HepG2 (cell line): ENCODE results near the gene RDH13. TPM values are rescaled to one million over a fixed set of nuclear protein-coding genes. Genes with fewer than 3 reads are reported as not detected.

ENCODE experiments used
- ATAC-seq: fragments of 200-7000 bp; cut with Tn5 transposase; 3 replicates; pipeline ENCODE4 v1.9.1; 2020; ENCODE audit warnings: mild to moderate bottlenecking, moderate library complexity
- BruUV-seq: library from RNA; stranded (reverse); fragments of 400-500 nt; replicated peaks from 2 replicates; lab custom pipeline; 2021; lab: Mats Ljungman, UMichigan
- CTCF ChIA-PET: fragments of 300-600 bp; formaldehyde crosslinking; extraction: SDS; loops from one replicate; lab custom pipeline; 2021; ENCODE audit warnings: low total read pairs, inconsistent platforms, low intra/inter-chr PET ratio; lab: Yijun Ruan, JAX
- POLR2A ChIA-PET: fragments of 350-600 bp; sonication (Branson Sonifier 250); formaldehyde crosslinking; loops from one replicate; lab custom pipeline; 2020; ENCODE audit warnings: antibody characterized with exemption, inconsistent platforms; lab: Yijun Ruan, JAX
- DNase-seq: peaks from one replicate; pipeline ENCODE4 v3.0.0-alpha.2; 2015; ENCODE audit warnings: low spot score
- FAIRE-seq: peaks from 3 replicates; lab custom pipeline; 2011; peaks lifted over from hg19 to GRCh38; lab: Jason Lieb, UNC
- H2AFZ ChIP-seq: one replicate; pipeline ENCODE4 v1.6.1; 2011; ENCODE audit warnings: low read length, inconsistent platforms
- H3K27ac ChIP-seq: fragments of 300-600 bp; 3 replicates; pipeline ENCODE4 v1.8.0; 2011; ENCODE audit warnings: mixed run types, mild to moderate bottlenecking, mixed read lengths, low read length, inconsistent platforms; ENCODE audit not compliant: insufficient read depth; ENCODE audit errors: extremely low read length
- H3K27me3 ChIP-seq, 2 experiments: fragments of 200-600 bp in 1 of 2; 2 replicates in 1 of 2; 3 replicates in 1 of 2; pipeline versions ENCODE4 v1.6.0 to v1.8.0; 2011; ENCODE audit warnings: low read length in 2 of 2, mild to moderate bottlenecking in 2 of 2, moderate library complexity in 2 of 2, inconsistent platforms in 1 of 2; ENCODE audit not compliant: insufficient read depth in 2 of 2, control insufficient read depth in 1 of 2
- H3K36me3 ChIP-seq, 2 experiments: fragments of 200-600 bp in 1 of 2; replicated peaks in 1 of 2; 2 replicates in 1 of 2; 3 replicates in 1 of 2; pipeline versions ENCODE4 v1.5.1 to v1.8.0; 2011; ENCODE audit warnings: low read length in 2 of 2, inconsistent platforms in 1 of 2; ENCODE audit not compliant: insufficient read depth in 2 of 2, control insufficient read depth in 1 of 2
- H3K4me1 ChIP-seq: 2 replicates; pipeline ENCODE4 v1.5.1; 2012; ENCODE audit warnings: low read length, inconsistent platforms; ENCODE audit not compliant: insufficient read depth
- H3K4me2 ChIP-seq: 2 replicates; pipeline ENCODE4 v1.6.0; 2011; ENCODE audit warnings: low read depth, low read length, inconsistent platforms
- H3K4me3 ChIP-seq, 3 experiments: fragments of 200-600 bp in 1 of 3; sonication (generic), shearing (Covaris generic) in 1 of 3; replicated peaks in 1 of 3; 2 replicates each; pipeline ENCODE4 v1.5.1; 2011 to 2016; ENCODE audit warnings: low read length in 3 of 3, inconsistent platforms in 2 of 3, low read depth in 2 of 3, mild to moderate bottlenecking in 2 of 3, control low read depth in 1 of 3, mixed read lengths in 1 of 3; ENCODE audit not compliant: insufficient read depth in 1 of 3
- H3K79me2 ChIP-seq: one replicate; pipeline ENCODE4 v1.6.1; 2011; ENCODE audit warnings: low read length, inconsistent platforms; ENCODE audit not compliant: insufficient read depth
- H3K9ac ChIP-seq: 2 replicates; pipeline ENCODE4 v1.6.0; 2011; ENCODE audit warnings: mild to moderate bottlenecking, low read depth, low read length, inconsistent platforms; ENCODE audit not compliant: insufficient read depth
- H3K9me3 ChIP-seq: 2 replicates; pipeline ENCODE4 v1.5.1; 2012; ENCODE audit warnings: mild to moderate bottlenecking, low read length
- H4K20me1 ChIP-seq: 2 replicates; pipeline ENCODE4 v1.6.0; 2011; ENCODE audit warnings: inconsistent platforms, mild to moderate bottlenecking, low read length, moderate library complexity; ENCODE audit not compliant: insufficient read depth
- AHDC1 ChIP-seq: sonication (generic); formaldehyde crosslinking; IDR thresholded peaks from 2 replicates; pipeline ENCODE4 v1.5.1; 2020; ENCODE audit warnings: mild to moderate bottlenecking, missing genetic modification reagents, borderline replicate concordance
- CHD2 ChIP-seq: IDR thresholded peaks from 2 replicates; pipeline ENCODE4 v1.6.1; 2011; ENCODE audit warnings: low read depth, low read length, improper control_type of control experiment
- CREM ChIP-seq, 2 experiments: sonication (generic) in 1 of 2; formaldehyde crosslinking in 1 of 2; IDR thresholded peaks; 2 replicates each; pipeline versions ENCODE4 v1.4.0 to v1.6.1; 2016 to 2020; ENCODE audit warnings: antibody characterized with exemption in 1 of 2, mild to moderate bottlenecking in 1 of 2, missing genetic modification reagents in 1 of 2
- FOXC1 ChIP-seq: sonication (generic); formaldehyde crosslinking; IDR thresholded peaks from 2 replicates; pipeline ENCODE4 v1.8.0; 2022; ENCODE audit warnings: mild to moderate bottlenecking, missing genetic modification reagents, borderline replicate concordance
- POLR2A ChIP-seq, 2 experiments: IDR thresholded peaks; 2 replicates each; pipeline ENCODE4 v1.6.1; 2011; ENCODE audit warnings: low read depth in 2 of 2, low read length in 2 of 2, mild to moderate bottlenecking in 1 of 2, moderate library complexity in 1 of 2; ENCODE audit not compliant: insufficient read depth in 1 of 2
- RXRB ChIP-seq: IDR thresholded peaks from 2 replicates; pipeline ENCODE4 v1.6.1; 2016; ENCODE audit warnings: borderline replicate concordance, missing genetic modification reagents, missing compliant biosample characterization
- SSRP1 ChIP-seq: IDR thresholded peaks from 2 replicates; pipeline ENCODE4 v1.6.1; 2016; ENCODE audit warnings: control low read depth
- WIZ ChIP-seq: sonication (generic); formaldehyde crosslinking; IDR thresholded peaks from 2 replicates; pipeline ENCODE4 v1.5.1; 2020; ENCODE audit warnings: mild to moderate bottlenecking, missing genetic modification reagents
- ZBTB42 ChIP-seq: sonication (generic); formaldehyde crosslinking; IDR thresholded peaks from 2 replicates; pipeline ENCODE4 v1.5.0; 2020; ENCODE audit warnings: mild to moderate bottlenecking, missing genetic modification reagents
- ZC3H4 ChIP-seq: sonication (generic); formaldehyde crosslinking; IDR thresholded peaks from 2 replicates; pipeline ENCODE4 v1.4.0; 2020; ENCODE audit warnings: missing genetic modification reagents, borderline replicate concordance
- ZNF24 ChIP-seq: fragments of 450-650 bp; IDR thresholded peaks from 2 replicates; pipeline ENCODE4 v1.6.1; 2017; ENCODE audit warnings: antibody characterized with exemption, mild to moderate bottlenecking
- WGBS: methylation state at CpG from one replicate; pipeline ENCODE4 v1.1.6; 2017; ENCODE audit warnings: low lambda C conversion rate; 5-methylcytosine and 5-hydroxymethylcytosine counted together
- in situ Hi-C: cut with HindIII; loops from 2 replicates; pipeline ENCODE4 v1.10.0; 2017; ENCODE audit warnings: low pct_unique_long_range_greater_than_20kb; ENCODE audit not compliant: extremely low pct_ligation_motif_present
- intact Hi-C: fragments of 100-400 bp; cut with micrococcal nuclease; formaldehyde crosslinking; loops from one replicate; pipeline ENCODE4 v1.10.0; 2022; ENCODE audit not compliant: unreplicated experiment
- polyA plus RNA-seq, 8 experiments: library from polyadenylated mRNA; depleted of rRNA in 3 of 8; stranded (reverse) in 7 of 8; unstranded in 1 of 8; fragments of >200 nt; fragmentation: Illumina TruSeq in 4 of 8; extraction: Trizol in 4 of 8; gene quantifications; 2 replicates each; pipeline versions ENCODE4 v1.2.1 to v1.2.3, GENCODE V29; 2011 to 2016; ENCODE audit warnings: low read depth in 4 of 8, missing spikeins in 1 of 8, mixed read lengths in 1 of 8; ENCODE audit not compliant: insufficient read depth in 1 of 8
- total RNA-seq, 5 experiments: library from RNA; depleted of rRNA; stranded (reverse); fragments of >200 nt; fragmentation: Illumina TruSeq; extraction: Trizol; gene quantifications; 2 replicates each; pipeline ENCODE4 v1.2.3, GENCODE V29; 2016; ENCODE audit warnings: low read depth in 1 of 5

RDH13 gene
- total and polyA plus RNA-seq, 2 of the 13 experiments (the other 11 are each of a cell fraction or from before 2014, with no cell fraction given): 13.4 to 21.5 TPM

- TF ChIP-seq FOXC1 (CRISPR knock-in tag) (no peak), WIZ (no peak)
- TF ChIP-seq, all 625 proteins: peak for 0
These were observed 44.3 kb downstream of the RDH13 start (continued) for GRCh38 chr19:55018633-55019032.

- H3K27me3 ChIP-seq: peaks cover 3 to 15% of the 10 kb centered on the region in 2 experiments; a peak in 4 of 5 replicates
- no TSS peak for BruUV-seq
- H3K4me3 ChIP-seq: no peak overlapping the region
- H4K20me1 ChIP-seq: no peaks in the 10 kb centered on the region
- no peak overlapping the region for H3K27ac ChIP-seq
- ChIA-PET CTCF (no interaction called here), POLR2A (no interaction called here)
- H3K4me2 ChIP-seq: no peak overlapping the region
- in situ Hi-C loops: no loop called here
- H3K79me2 ChIP-seq: no peaks in the 10 kb centered on the region
- H3K4me1 ChIP-seq: no peaks in the 10 kb centered on the region
- TF ChIP-seq SSRP1: no peak
- TF ChIP-seq RXRB (CRISPR knock-in tag): no peak
- FAIRE-seq: no peak
- WGBS: 73% methylated on average over 15 of the region's 15 CpGs
- no peak for DNase-seq
- intact Hi-C loops: no loop called here
- H3K9ac ChIP-seq: no peak overlapping the region
- H3K36me3 ChIP-seq: no peaks in the 10 kb centered on the region
- H3K9me3 ChIP-seq: no peaks in the 10 kb centered on the region
- ATAC-seq: no peak
- no peak overlapping the region for H2AFZ ChIP-seq
These were observed 44.7 kb downstream of the RDH13 start for GRCh38 chr19:55018216-55018615.

GRCh38 chr19:55016017-55016416 lies 46.9 kb downstream of the RDH13 start:
- no TSS peak for BruUV-seq
- Histone ChIP-seq H3K9ac (no peak overlapping the region), H3K36me3 (no peaks in the 10 kb centered on the region), H3K79me2 (no peaks in the 10 kb centered on the region), H3K27ac (no peak overlapping the region), H3K4me1 (no peaks in the 10 kb centered on the region), H4K20me1 (no peaks in the 10 kb centered on the region), H2AFZ (no peak overlapping the region), H3K4me3 (no peak overlapping the region), H3K9me3 (no peaks in the 10 kb centered on the region), H3K27me3 (peaks cover 3 to 19% of the 10 kb centered on the region in 2 experiments; a peak in 4 of 5 replicates), H3K4me2 (no peak overlapping the region)
- in situ Hi-C loops (no loop called here), intact Hi-C loops (no loop called here)
- ChIA-PET CTCF (no interaction called here), POLR2A (no interaction called here)
- 50% methylated on average over 3 of the region's 3 CpGs for WGBS
- no peak for FAIRE-seq
- no peak for DNase-seq
- no peak for ATAC-seq
- TF ChIP-seq ZNF24: no peak
- TF ChIP-seq ZC3H4 (CRISPR knock-in tag): no peak
- no peak for TF ChIP-seq CREM (IDR thresholded peaks at IDR 0.05)
- TF ChIP-seq CREM (CRISPR knock-in tag; IDR thresholded peaks at IDR 0.05): no peak
- no peak for TF ChIP-seq ZBTB42
- no peak for TF ChIP-seq CHD2
- no peak for TF ChIP-seq POLR2A (IDR thresholded peaks at IDR 0.05; ENCODE audit: insufficient read depth in 1 of 2, low read depth in 2 of 2, low read length in 2 of 2)
- TF ChIP-seq AHDC1 (CRISPR knock-in tag): no peak
